K562 (cell line): ENCODE measurements around the gene TMEM132D. TPM values are rescaled to one million over a fixed set of nuclear protein-coding genes. Genes with fewer than 3 reads are reported as not detected.

Source experiments
- ATAC-seq: fragments of 200-7000 bp; cut with Tn5 transposase; 3 replicates; pipeline ENCODE4 v1.9.1; 2020; ENCODE audit warnings: moderate library complexity
- BruUV-seq: library from RNA; stranded (reverse); fragments of 400-500 nt; replicated peaks from 2 replicates; lab custom pipeline; 2021; lab: Mats Ljungman, UMichigan
- CTCF ChIA-PET: fragments of 300-600 bp; formaldehyde crosslinking; extraction: SDS; loops from one replicate; lab custom pipeline; 2021; ENCODE audit warnings: low intra/inter-chr PET ratio; lab: Yijun Ruan, JAX
- POLR2A ChIA-PET: fragments of 300-600, 350-650 bp; sonication (Branson Sonifier 250); formaldehyde crosslinking; extraction: SDS; loops from one replicate; lab custom pipeline; 2021; ENCODE audit warnings: antibody characterized with exemption, inconsistent platforms; lab: Yijun Ruan, JAX
- DNase-seq, 4 experiments: peaks; one replicate each; pipeline versions ENCODE4 v3.0.0 to v3.0.0-alpha.2; 2011 to 2018; ENCODE audit warnings: low spot score in 3 of 4, mixed read lengths in 3 of 4; ENCODE audit errors: extremely low read depth in 1 of 4
- FAIRE-seq: peaks from 2 replicates; lab custom pipeline; 2011; peaks lifted over from hg19 to GRCh38; lab: Jason Lieb, UNC
- H2AFZ ChIP-seq: 2 replicates; pipeline ENCODE4 v1.6.0; 2011; ENCODE audit warnings: low read depth, low read length, control low read depth, inconsistent platforms
- H3K27ac ChIP-seq: fragments of 200-600 bp; 3 replicates; pipeline ENCODE4 v1.8.0; 2011; ENCODE audit warnings: low read depth, mild to moderate bottlenecking, control low read depth, inconsistent platforms, low read length, moderate library complexity, mixed read lengths; ENCODE audit errors: extremely low read depth
- H3K27me3 ChIP-seq, 2 experiments: fragments of 300-600 bp in 1 of 2; 2 replicates in 1 of 2; 3 replicates in 1 of 2; pipeline versions ENCODE4 v1.6.0 to v1.8.0; 2011; ENCODE audit warnings: inconsistent platforms in 2 of 2, low read length in 2 of 2, mild to moderate bottlenecking in 1 of 2, mixed read lengths in 1 of 2, moderate library complexity in 1 of 2; ENCODE audit not compliant: control insufficient read depth in 2 of 2, insufficient read depth in 2 of 2
- H3K36me3 ChIP-seq: fragments of 300-600 bp; 3 replicates; pipeline ENCODE4 v1.8.0; 2011; ENCODE audit warnings: mild to moderate bottlenecking, low read length, inconsistent platforms; ENCODE audit not compliant: control insufficient read depth, insufficient read depth
- H3K4me1 ChIP-seq, 2 experiments: fragments of 200-600 bp in 1 of 2; replicated peaks in 1 of 2; 2 replicates in 1 of 2; 3 replicates in 1 of 2; pipeline versions ENCODE4 v1.5.1 to v1.8.0; 2011; ENCODE audit warnings: inconsistent platforms in 2 of 2, low read length in 2 of 2, mild to moderate bottlenecking in 1 of 2, mixed read lengths in 1 of 2, moderate library complexity in 1 of 2; ENCODE audit not compliant: control insufficient read depth in 2 of 2, insufficient read depth in 2 of 2
- H3K4me2 ChIP-seq: 2 replicates; pipeline ENCODE4 v1.6.1; 2011; ENCODE audit warnings: low read length, control low read depth, inconsistent platforms, mixed read lengths; ENCODE audit not compliant: insufficient read depth
- H3K4me3 ChIP-seq: fragments of 200-600 bp; sonication (generic), shearing (Covaris generic); 2 replicates; pipeline ENCODE4 v1.5.1; 2016; ENCODE audit warnings: control low read depth, inconsistent platforms
- H3K79me2 ChIP-seq: fragments of 200-600 bp; 3 replicates; pipeline ENCODE4 v1.8.0; 2011; ENCODE audit warnings: low read length, inconsistent platforms; ENCODE audit not compliant: control insufficient read depth, insufficient read depth
- H3K9ac ChIP-seq, 2 experiments: 2 replicates each; pipeline versions ENCODE4 v1.6.0 to v1.6.1; 2011; ENCODE audit warnings: low read depth in 2 of 2, low read length in 2 of 2, control low read depth in 1 of 2, inconsistent platforms in 1 of 2, mild to moderate bottlenecking in 1 of 2, mixed read lengths in 1 of 2; ENCODE audit not compliant: insufficient read depth in 1 of 2
- H3K9me1 ChIP-seq: one replicate; pipeline ENCODE4 v1.6.0; 2011; ENCODE audit warnings: inconsistent platforms, mild to moderate bottlenecking, low read length, moderate library complexity; ENCODE audit not compliant: control insufficient read depth, insufficient read depth
- H3K9me3 ChIP-seq: replicated peaks from 2 replicates; pipeline ENCODE4 v1.5.1; 2011; ENCODE audit warnings: low read depth, low read length, inconsistent platforms; ENCODE audit not compliant: control insufficient read depth, insufficient read depth
- H4K20me1 ChIP-seq: replicated peaks from 2 replicates; pipeline ENCODE4 v1.6.1; 2011; ENCODE audit warnings: low read length, inconsistent platforms, mixed read lengths; ENCODE audit not compliant: control insufficient read depth, insufficient read depth
- E2F3 ChIP-seq: fragments of 250-450 bp; sonication (Bioruptor Pico); IDR thresholded peaks from 2 replicates; pipeline ENCODE4 v1.4.0; 2020; ENCODE audit warnings: mild to moderate bottlenecking
- ELF1 ChIP-seq: fragments of 200-800 bp; sonication (Bioruptor generic); IDR thresholded peaks from 2 replicates; pipeline ENCODE4 v1.6.1; 2016; ENCODE audit warnings: missing genetic modification characterization, missing compliant biosample characterization
- ESRRA ChIP-seq: fragments of 450-650 bp; IDR thresholded peaks from 2 replicates; pipeline ENCODE4 v1.6.1; 2014; ENCODE audit warnings: low read depth, mild to moderate bottlenecking, moderate library complexity, borderline replicate concordance
- ID3 ChIP-seq, 2 experiments: fragments of 250-450 bp in 1 of 2; fragments of 450-650 bp in 1 of 2; sonication (Bioruptor Pico) in 1 of 2; IDR thresholded peaks; 2 replicates each; pipeline versions ENCODE4 v1.6.1 to v1.8.0; 2016 to 2021; ENCODE audit warnings: mild to moderate bottlenecking in 2 of 2, moderate library complexity in 2 of 2, missing compliant biosample characterization in 1 of 2, missing genetic modification characterization in 1 of 2
- KAT2B ChIP-seq: IDR thresholded peaks from one replicate; pipeline ENCODE4 v1.6.1; 2012; ENCODE audit warnings: low read depth, mild to moderate bottlenecking, control low read depth, inconsistent platforms, low read length, moderate library complexity
- LCOR ChIP-seq: sonication (generic); formaldehyde crosslinking; IDR thresholded peaks from 2 replicates; pipeline ENCODE4 v1.8.0; 2022; ENCODE audit warnings: mild to moderate bottlenecking, missing genetic modification reagents
- MCM3 ChIP-seq: fragments of 450-650 bp; IDR thresholded peaks from 2 replicates; pipeline ENCODE4 v1.6.1; 2016
- NFXL1 ChIP-seq: fragments of 450-650 bp; formaldehyde crosslinking; IDR thresholded peaks from 2 replicates; pipeline ENCODE4 v1.4.0; 2021; ENCODE audit warnings: mild to moderate bottlenecking
- OTX1 ChIP-seq: fragments of 450-650 bp; formaldehyde crosslinking; IDR thresholded peaks from 2 replicates; pipeline ENCODE4 v1.4.0; 2022; ENCODE audit warnings: mild to moderate bottlenecking
- RAD51 ChIP-seq: fragments of 450-650 bp; IDR thresholded peaks from 2 replicates; pipeline ENCODE4 v1.7.1; 2016; ENCODE audit warnings: low read depth, mild to moderate bottlenecking, borderline replicate concordance
- SMAD3 ChIP-seq: fragments of 450-650 bp; formaldehyde crosslinking; conservative IDR thresholded peaks from 2 replicates; pipeline ENCODE4 v1.4.0; 2020; ENCODE audit warnings: mild to moderate bottlenecking
- WHSC1 ChIP-seq: IDR thresholded peaks from one replicate; pipeline ENCODE4 v1.6.1; 2012; ENCODE audit warnings: low read length, control low read depth, inconsistent platforms
- ZNF23 ChIP-seq: fragments of 250-450 bp; sonication (Bioruptor Pico); IDR thresholded peaks from 2 replicates; pipeline ENCODE4 v1.4.0; 2020; ENCODE audit warnings: mild to moderate bottlenecking
- ZNF785 ChIP-seq: fragments of 250-450 bp; sonication (Bioruptor Pico); IDR thresholded peaks from 2 replicates; pipeline ENCODE4 v1.4.0; 2020; ENCODE audit warnings: mild to moderate bottlenecking
- WGBS: fragments of 100-300 bp; shearing (Covaris generic); methylation state at CpG from one replicate; pipeline ENCODE4 v1.1.6; 2016; ENCODE audit warnings: low coverage, mixed read lengths; ENCODE audit not compliant: insufficient coverage; ENCODE audit errors: missing lambda C conversion rate; 5-methylcytosine and 5-hydroxymethylcytosine counted together
- in situ Hi-C: fragments of 300-500 bp; cut with MboI; formaldehyde crosslinking; loops from 4 replicates; pipeline ENCODE4 v1.15.0; 2018; ENCODE audit warnings: inconsistent platforms, mixed read lengths
- intact Hi-C: fragments of 100-400 bp; cut with micrococcal nuclease; formaldehyde crosslinking; loops from 2 replicates; pipeline ENCODE4 v1.14.2; 2022
- polyA plus RNA-seq, 8 experiments: library from polyadenylated mRNA; depleted of rRNA in 4 of 8; stranded (reverse) in 5 of 8; unstranded in 3 of 8; fragments of >200 nt; fragmentation: Nextera tagmentation in 2 of 8; fragmentation: Illumina TruSeq in 1 of 8; extraction: Ambion mirVana in 2 of 8; extraction: Trizol in 1 of 8; gene quantifications; 2 replicates each; pipeline versions ENCODE4 v1.2.1 to v1.2.3, GENCODE V29; 2011 to 2014; ENCODE audit warnings: inconsistent platforms in 1 of 8, missing spikeins in 1 of 8
- total RNA-seq, 7 experiments: library from RNA; depleted of rRNA in 6 of 7; stranded (reverse); fragments of >200 nt in 6 of 7; fragmentation: Illumina TruSeq in 2 of 7; extraction: Trizol in 2 of 7; gene quantifications; 2 replicates each; pipeline versions ENCODE4 v1.2.1 to v1.2.3, GENCODE V29; 2011 to 2021; ENCODE audit warnings: low replicate concordance in 1 of 7
- TF ChIP-seq, protein P1 (sequence below): fragments of 150-350 bp; conservative IDR thresholded peaks from 2 replicates; pipeline ENCODE4 v1.6.1; 2014; ENCODE audit warnings: low read length
- TF ChIP-seq, protein P2 (sequence below): fragments of 250-450 bp; sonication (Bioruptor Pico); IDR thresholded peaks from 2 replicates; pipeline ENCODE4 v1.4.0; 2020; ENCODE audit warnings: mild to moderate bottlenecking, moderate library complexity

The TMEM132D gene
- total and polyA plus RNA-seq, 9 of the 15 experiments (the other 6 are each of a cell fraction or from before 2014, with no cell fraction given) = not detected

DNA sequence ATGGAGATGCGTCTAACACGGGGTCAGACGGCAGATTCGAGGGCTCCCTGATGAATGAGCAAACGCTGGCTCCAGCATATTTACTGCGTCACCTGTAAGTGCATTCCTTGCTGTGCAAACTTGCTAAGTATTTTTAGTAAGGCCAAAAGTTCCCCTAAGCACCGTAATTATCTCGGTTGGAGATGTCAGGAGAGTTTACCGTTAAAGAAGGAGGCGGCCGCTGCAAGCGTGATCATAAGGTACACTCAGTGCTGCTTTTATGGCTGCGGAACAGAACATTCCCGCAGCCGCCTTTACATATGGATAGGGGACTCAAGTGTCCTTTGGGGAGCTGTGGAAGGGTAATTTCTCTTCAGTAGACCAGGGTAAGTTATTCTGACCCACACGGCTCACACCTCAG is 875.0 kb downstream of the TMEM132D start:
- no peak for ATAC-seq
- peaks cover 0 to 41% of the 10 kb centered on the region in 2 experiments; a peak in 2 of 5 replicates for H3K27me3 ChIP-seq
- H3K4me2 ChIP-seq = no peak overlapping the region
- intact Hi-C loops (no loop called here), in situ Hi-C loops (no loop called here)
- no peaks in the 10 kb centered on the region for H3K9me1 ChIP-seq
- FAIRE-seq = no peak
- DNase-seq = no peak
- H3K9me3 ChIP-seq = no peaks in the 10 kb centered on the region
- H3K79me2 ChIP-seq = no peaks in the 10 kb centered on the region
- H3K36me3 ChIP-seq = no peaks in the 10 kb centered on the region
- no peaks in the 10 kb centered on the region for H3K4me1 ChIP-seq
- under 1% methylated on average over 16 of the region's 16 CpGs for WGBS
- no peak overlapping the region for H2AFZ ChIP-seq
- POLR2A ChIA-PET = interaction anchor here (1.1 kb wide), 1 partner anchor 8 kb away, joined by 3 read pairs; no protein-coding TSS in a partner anchor
- no peak overlapping the region for H3K9ac ChIP-seq
- H3K27ac ChIP-seq = no peak overlapping the region
- no TSS peak for BruUV-seq
- CTCF ChIA-PET = no interaction called here
- H4K20me1 ChIP-seq = no peaks in the 10 kb centered on the region
- TF ChIP-seq ESRRA = no peak
- TF ChIP-seq E2F3 (CRISPR knock-in tag) = no peak
- TF ChIP-seq, protein P1, sequence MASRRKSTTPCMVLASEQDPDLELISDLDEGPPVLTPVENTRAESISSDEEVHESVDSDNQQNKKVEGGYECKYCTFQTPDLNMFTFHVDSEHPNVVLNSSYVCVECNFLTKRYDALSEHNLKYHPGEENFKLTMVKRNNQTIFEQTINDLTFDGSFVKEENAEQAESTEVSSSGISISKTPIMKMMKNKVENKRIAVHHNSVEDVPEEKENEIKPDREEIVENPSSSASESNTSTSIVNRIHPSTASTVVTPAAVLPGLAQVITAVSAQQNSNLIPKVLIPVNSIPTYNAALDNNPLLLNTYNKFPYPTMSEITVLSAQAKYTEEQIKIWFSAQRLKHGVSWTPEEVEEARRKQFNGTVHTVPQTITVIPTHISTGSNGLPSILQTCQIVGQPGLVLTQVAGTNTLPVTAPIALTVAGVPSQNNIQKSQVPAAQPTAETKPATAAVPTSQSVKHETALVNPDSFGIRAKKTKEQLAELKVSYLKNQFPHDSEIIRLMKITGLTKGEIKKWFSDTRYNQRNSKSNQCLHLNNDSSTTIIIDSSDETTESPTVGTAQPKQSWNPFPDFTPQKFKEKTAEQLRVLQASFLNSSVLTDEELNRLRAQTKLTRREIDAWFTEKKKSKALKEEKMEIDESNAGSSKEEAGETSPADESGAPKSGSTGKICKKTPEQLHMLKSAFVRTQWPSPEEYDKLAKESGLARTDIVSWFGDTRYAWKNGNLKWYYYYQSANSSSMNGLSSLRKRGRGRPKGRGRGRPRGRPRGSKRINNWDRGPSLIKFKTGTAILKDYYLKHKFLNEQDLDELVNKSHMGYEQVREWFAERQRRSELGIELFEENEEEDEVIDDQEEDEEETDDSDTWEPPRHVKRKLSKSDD = no peak
- TF ChIP-seq KAT2B = no peak
- TF ChIP-seq, protein P2, sequence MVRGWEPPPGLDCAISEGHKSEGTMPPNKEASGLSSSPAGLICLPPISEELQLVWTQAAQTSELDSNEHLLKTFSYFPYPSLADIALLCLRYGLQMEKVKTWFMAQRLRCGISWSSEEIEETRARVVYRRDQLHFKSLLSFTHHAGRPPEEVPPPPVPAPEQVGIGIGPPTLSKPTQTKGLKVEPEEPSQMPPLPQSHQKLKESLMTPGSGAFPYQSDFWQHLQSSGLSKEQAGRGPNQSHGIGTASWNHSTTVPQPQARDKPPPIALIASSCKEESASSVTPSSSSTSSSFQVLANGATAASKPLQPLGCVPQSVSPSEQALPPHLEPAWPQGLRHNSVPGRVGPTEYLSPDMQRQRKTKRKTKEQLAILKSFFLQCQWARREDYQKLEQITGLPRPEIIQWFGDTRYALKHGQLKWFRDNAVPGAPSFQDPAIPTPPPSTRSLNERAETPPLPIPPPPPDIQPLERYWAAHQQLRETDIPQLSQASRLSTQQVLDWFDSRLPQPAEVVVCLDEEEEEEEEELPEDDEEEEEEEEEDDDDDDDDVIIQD (CRISPR knock-in tag) = no peak
- no peak for TF ChIP-seq ID3 (CRISPR knock-in tag; IDR thresholded peaks at IDR 0.05)
- no peak for TF ChIP-seq ID3 (tag; IDR thresholded peaks at IDR 0.05)
- no peak for TF ChIP-seq NFXL1 (CRISPR knock-in tag)
- no peak for TF ChIP-seq SMAD3
- TF ChIP-seq ZNF785 (CRISPR knock-in tag) = no peak
- TF ChIP-seq MCM3 = no peak
- TF ChIP-seq ELF1 (tag) = no peak
- no peak for TF ChIP-seq ZNF23
- no peak for TF ChIP-seq OTX1 (CRISPR knock-in tag)
- TF ChIP-seq WHSC1 = no peak
- TF ChIP-seq LCOR (CRISPR knock-in tag) = no peak
- no peak for TF ChIP-seq RAD51
- H3K4me3 ChIP-seq = no peak overlapping the region
